ENCODE data around the gene PPFIBP1.
"Not testable (repeated sequence)": the region's sequence is repeated elsewhere in the genome, so short reads cannot be mapped to it uniquely, and the experiment has no call there.

The PPFIBP1 gene

DNA sequence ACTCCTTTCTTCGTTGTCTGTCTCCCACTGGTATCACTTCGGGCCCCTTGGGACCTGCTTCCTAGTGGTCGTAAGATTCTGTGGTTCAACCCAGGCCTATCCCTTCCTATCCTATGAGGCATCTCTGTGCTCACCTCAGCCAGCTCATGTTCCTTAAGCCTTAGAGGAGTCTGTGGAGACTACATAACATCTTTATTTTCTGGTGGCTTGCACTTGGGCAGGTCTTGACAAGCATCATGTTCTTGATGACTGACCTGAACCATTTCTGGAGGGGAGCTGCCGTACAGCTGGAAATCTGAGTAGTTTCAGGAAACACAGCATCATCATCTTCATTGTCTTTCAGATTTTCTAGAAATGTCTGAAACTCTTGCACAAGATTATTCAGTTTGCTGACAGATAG is 69.3 kb downstream of the PPFIBP1 start:
- Histone ChIP-seq H3F3A (ENCODE audit: insufficient read depth, low read length) (no peaks in the 10 kb centered on the region), H3K36me3 (ENCODE audit: insufficient read depth, low read length) (no peaks in the 10 kb centered on the region), H2AFZ (ENCODE audit: low read length) (no peak overlapping the region), H3K27ac (ENCODE audit: low read depth, low read length, poor library complexity, severe bottlenecking) (no peak overlapping the region), H3K9me3 (ENCODE audit: low read length) (no peaks in the 10 kb centered on the region), H3K4me2 (ENCODE audit: low read length) (no peak overlapping the region), H3K9me2 (ENCODE audit: low read depth, low read length) (no peaks in the 10 kb centered on the region), H3K9ac (ENCODE audit: low read length) (no peak overlapping the region), H3K4me3 (ENCODE audit: low read depth, low read length, poor library complexity, severe bottlenecking) (no peak overlapping the region), H4K20me1 (ENCODE audit: insufficient read depth, low read length) (no peaks in the 10 kb centered on the region), H3K4me1 (ENCODE audit: insufficient read depth, low read length, severe bottlenecking) (no peaks in the 10 kb centered on the region), H3K79me2 (ENCODE audit: insufficient read depth, low read length) (no peaks in the 10 kb centered on the region), H3K27me3 (ENCODE audit: insufficient read depth, low read length) (no peaks in the 10 kb centered on the region)
- TF ChIP-seq EZH2 (IDR thresholded peaks at IDR 0.05; ENCODE audit: borderline replicate concordance, low read length), result no peak

- Histone ChIP-seq H3K9ac (ENCODE audit: low read length) (no peak overlapping the region), H3F3A (ENCODE audit: insufficient read depth, low read length) (no peaks in the 10 kb centered on the region), H3K27ac (ENCODE audit: low read depth, low read length, poor library complexity, severe bottlenecking) (no peak overlapping the region), H3K27me3 (ENCODE audit: insufficient read depth, low read length) (no peaks in the 10 kb centered on the region), H3K79me2 (ENCODE audit: insufficient read depth, low read length) (no peaks in the 10 kb centered on the region), H3K4me1 (ENCODE audit: insufficient read depth, low read length, severe bottlenecking) (no peaks in the 10 kb centered on the region), H3K4me3 (ENCODE audit: low read depth, low read length, poor library complexity, severe bottlenecking) (no peak overlapping the region), H3K4me2 (ENCODE audit: low read length) (no peak overlapping the region), H3K9me2 (ENCODE audit: low read depth, low read length) (no peaks in the 10 kb centered on the region), H2AFZ (ENCODE audit: low read length) (no peak overlapping the region), H4K20me1 (ENCODE audit: insufficient read depth, low read length) (no peaks in the 10 kb centered on the region), H3K36me3 (ENCODE audit: insufficient read depth, low read length) (no peaks in the 10 kb centered on the region), H3K9me3 (ENCODE audit: low read length) (no peaks in the 10 kb centered on the region)
- TF ChIP-seq EZH2 (IDR thresholded peaks at IDR 0.05; ENCODE audit: borderline replicate concordance, low read length), result no peak
- TF ChIP-seq, protein P1, sequence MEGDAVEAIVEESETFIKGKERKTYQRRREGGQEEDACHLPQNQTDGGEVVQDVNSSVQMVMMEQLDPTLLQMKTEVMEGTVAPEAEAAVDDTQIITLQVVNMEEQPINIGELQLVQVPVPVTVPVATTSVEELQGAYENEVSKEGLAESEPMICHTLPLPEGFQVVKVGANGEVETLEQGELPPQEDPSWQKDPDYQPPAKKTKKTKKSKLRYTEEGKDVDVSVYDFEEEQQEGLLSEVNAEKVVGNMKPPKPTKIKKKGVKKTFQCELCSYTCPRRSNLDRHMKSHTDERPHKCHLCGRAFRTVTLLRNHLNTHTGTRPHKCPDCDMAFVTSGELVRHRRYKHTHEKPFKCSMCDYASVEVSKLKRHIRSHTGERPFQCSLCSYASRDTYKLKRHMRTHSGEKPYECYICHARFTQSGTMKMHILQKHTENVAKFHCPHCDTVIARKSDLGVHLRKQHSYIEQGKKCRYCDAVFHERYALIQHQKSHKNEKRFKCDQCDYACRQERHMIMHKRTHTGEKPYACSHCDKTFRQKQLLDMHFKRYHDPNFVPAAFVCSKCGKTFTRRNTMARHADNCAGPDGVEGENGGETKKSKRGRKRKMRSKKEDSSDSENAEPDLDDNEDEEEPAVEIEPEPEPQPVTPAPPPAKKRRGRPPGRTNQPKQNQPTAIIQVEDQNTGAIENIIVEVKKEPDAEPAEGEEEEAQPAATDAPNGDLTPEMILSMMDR (IDR thresholded peaks at IDR 0.05; ENCODE audit: low read length), result no peak
These were observed 71.2 kb downstream of the PPFIBP1 start for GRCh38 chr12:27595231-27595642.

DNA sequence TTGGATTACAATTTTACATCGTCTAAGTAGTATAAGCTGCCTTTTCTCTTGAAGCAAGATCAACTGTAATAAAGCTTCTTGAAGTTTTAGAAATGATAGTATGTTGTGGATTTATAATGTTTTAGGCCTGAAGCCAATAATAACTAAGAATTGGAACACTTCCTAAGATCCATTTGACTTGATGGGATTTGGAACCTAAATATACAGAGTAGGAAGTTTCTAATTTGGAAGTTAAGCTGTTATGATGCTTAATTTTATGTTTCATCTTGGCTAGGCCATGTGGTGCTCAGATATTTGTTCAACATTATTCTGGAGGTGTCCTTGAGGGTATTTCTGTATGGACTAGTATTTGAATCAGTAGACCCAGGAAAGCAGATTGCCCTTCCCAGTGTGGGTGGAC is 74.9 kb downstream of the PPFIBP1 start:
- H3K27ac ChIP-seq (ENCODE audit: low read depth, low read length, poor library complexity, severe bottlenecking); H3K4me1 ChIP-seq (ENCODE audit: insufficient read depth, low read length, severe bottlenecking): not testable (repeated sequence)

GRCh38 chr12:27601056-27601828 is 77.2 kb downstream of the PPFIBP1 start:
- not testable (repeated sequence) for H3K79me2 ChIP-seq (ENCODE audit: insufficient read depth, low read length); H3F3A ChIP-seq (ENCODE audit: insufficient read depth, low read length); H3K36me3 ChIP-seq (ENCODE audit: insufficient read depth, low read length); H3K27me3 ChIP-seq (ENCODE audit: insufficient read depth, low read length); H3K9me2 ChIP-seq (ENCODE audit: low read depth, low read length); H3K4me1 ChIP-seq (ENCODE audit: insufficient read depth, low read length, severe bottlenecking); H3K4me2 ChIP-seq (ENCODE audit: low read length); H3K9me3 ChIP-seq (ENCODE audit: low read length); H3K27ac ChIP-seq (ENCODE audit: low read depth, low read length, poor library complexity, severe bottlenecking); H2AFZ ChIP-seq (ENCODE audit: low read length); H3K4me3 ChIP-seq (ENCODE audit: low read depth, low read length, poor library complexity, severe bottlenecking); H4K20me1 ChIP-seq (ENCODE audit: insufficient read depth, low read length); H3K9ac ChIP-seq (ENCODE audit: low read length)

More for the DNA sequence above, 74.9 kb downstream of the PPFIBP1 start:
- H3K36me3 ChIP-seq (ENCODE audit: insufficient read depth, low read length); H3F3A ChIP-seq (ENCODE audit: insufficient read depth, low read length); H3K9ac ChIP-seq (ENCODE audit: low read length); H3K79me2 ChIP-seq (ENCODE audit: insufficient read depth, low read length); H4K20me1 ChIP-seq (ENCODE audit: insufficient read depth, low read length); H3K4me2 ChIP-seq (ENCODE audit: low read length); H3K9me3 ChIP-seq (ENCODE audit: low read length); H3K27me3 ChIP-seq (ENCODE audit: insufficient read depth, low read length); H3K9me2 ChIP-seq (ENCODE audit: low read depth, low read length); H2AFZ ChIP-seq (ENCODE audit: low read length); H3K4me3 ChIP-seq (ENCODE audit: low read depth, low read length, poor library complexity, severe bottlenecking): not testable (repeated sequence)

Data from OCI-LY1 (cell line).